Islet precursor cell (in vitro differentiated cells): ENCODE data around the gene HP1BP3.
A peak's percentile ranks its signal among the peaks of the same experiment; 100 is the strongest.

Experiments used
- DNase-seq: peaks from one replicate; pipeline ENCODE4 v3.0.0-alpha.2; 2018

The HP1BP3 gene

DNA sequence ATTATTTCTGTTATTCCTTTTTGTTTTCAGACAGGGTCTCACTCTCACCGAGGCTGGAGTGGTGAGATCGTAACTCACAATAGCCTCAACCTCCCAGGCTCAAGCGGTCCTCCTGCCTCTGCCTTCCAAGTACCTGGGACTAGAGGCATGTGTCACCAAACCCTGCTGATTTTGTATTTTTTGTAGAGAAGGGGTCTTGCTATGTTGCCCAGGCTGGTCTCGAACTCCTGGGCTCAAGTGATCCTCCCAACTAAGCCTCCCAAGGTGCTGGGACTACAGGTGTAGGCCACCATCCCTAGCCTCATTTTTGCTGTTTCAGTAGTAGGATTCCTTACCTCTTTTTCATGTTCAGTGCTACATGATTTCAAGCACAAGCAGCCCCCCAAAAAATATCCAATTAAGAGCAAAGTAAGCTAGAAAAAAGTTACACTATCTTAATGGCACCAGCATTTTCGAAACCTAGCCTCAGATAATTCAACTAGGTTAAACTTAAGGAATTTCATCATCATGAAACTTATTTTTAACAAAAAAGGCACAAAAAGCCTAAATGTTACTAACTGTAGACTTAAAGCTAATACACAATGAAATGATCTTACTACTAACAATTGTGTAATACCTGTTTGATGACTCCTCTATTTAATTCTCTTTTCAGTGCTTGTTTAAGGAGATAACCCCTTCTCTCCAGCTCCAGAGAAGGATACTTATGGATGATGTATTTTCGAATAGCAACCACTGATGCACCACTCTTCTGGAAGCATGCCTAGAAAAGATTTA lies 16.6 kb downstream of the HP1BP3 start:
- no peak for DNase-seq

DNA sequence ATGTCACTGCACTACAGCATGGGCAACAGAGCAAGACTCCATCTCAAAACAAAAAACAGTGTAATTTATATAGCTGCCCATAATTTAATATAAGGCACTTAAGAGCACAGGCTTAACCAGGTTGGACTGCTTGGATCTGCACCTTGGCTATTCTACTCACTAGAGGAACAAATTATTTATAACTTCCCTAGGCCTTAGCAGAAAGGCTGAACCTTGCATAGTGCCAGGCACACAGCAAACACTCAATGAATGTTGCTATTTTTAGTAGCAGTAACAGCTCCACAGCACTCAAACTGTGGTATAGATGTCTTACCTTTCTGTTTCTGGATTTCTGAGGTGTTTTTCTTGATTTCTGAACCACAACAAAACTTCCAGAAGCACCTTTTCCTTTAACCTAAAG lies 19.8 kb downstream of the HP1BP3 start:
- DNase-seq, result no peak

DNA sequence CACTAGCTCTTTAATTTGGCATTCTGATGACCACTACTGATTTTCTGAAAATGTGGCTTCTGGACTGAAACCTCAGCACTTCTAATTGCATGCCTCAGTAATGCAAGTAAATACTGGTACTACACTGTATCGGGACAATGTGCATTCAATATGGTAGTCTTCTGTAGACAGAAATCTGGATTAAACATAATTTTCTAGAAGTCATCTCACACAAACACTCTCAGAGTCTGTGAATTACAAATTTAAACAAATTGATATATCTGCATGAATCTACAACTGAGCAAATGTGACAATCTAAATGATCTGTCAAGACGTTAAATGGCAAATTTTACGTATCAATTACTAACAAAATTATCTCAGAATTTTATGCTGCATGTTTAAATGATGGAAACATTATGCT lies 23.7 kb downstream of the HP1BP3 start:
- no peak for DNase-seq

DNA sequence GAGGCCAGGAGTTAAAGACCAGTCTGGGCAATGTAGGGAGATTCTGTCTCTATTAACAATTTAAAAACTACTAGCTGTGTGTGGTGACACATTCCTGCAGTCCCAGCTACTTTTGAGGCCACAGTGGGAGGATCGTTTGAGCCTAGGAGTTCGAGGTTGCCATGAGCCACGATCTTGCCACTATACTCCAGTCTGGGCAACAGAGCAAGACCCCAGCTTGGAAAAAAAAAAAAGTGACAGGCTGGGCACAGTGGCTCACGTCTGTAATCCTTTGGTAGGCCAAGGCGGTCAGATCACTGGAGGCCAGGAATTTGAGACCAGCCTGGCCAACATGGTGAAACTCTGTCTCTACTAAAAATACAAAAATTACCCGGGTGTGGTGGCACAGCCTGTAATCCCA lies 26.8 kb downstream of the HP1BP3 start:
- DNase-seq, result no peak

DNA sequence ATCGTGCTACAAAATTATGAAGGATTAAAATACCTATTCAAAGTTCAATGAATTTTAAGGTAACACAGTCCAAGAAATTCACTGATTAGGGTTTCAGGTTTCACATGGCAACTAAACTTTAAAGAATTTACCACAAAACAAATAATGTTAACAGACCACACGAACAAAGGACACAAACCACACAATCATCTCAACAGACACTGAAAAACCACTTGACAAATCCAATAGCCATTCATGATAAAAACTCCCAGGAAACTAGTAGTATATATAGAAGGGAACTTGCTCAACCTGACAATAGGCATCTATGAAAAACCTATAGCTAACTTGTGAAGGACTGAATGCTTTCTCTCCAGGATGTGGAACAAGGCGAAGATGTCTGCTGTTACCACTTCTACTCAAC lies 33.5 kb downstream of the HP1BP3 start:
- no peak for DNase-seq

DNA sequence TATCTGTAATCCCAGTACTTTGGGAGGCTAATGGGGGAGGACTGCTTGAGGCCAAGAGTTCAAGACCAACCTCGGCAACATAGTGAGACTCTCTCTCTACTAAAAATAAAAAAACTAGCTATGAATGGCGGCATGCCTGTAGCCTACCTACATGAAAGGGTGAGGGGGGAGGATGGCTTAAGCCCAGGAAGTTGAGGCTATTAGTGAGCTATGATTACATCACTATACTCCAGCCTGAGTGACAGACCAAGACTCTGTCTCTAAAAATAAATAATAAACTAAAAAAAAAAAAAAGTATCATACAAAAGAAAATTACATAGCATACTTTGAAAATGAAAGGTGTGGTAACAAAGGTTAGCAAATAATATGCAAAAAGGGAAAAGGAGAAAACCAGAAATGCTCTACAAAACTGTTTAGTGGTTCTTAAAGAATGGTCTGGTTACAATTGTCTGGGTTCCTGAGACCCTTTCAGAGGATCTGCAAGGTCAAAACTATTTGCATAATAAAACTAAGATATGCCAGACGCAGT lies 35.6 kb downstream of the HP1BP3 start:
- DNase-seq, result no peak

DNA sequence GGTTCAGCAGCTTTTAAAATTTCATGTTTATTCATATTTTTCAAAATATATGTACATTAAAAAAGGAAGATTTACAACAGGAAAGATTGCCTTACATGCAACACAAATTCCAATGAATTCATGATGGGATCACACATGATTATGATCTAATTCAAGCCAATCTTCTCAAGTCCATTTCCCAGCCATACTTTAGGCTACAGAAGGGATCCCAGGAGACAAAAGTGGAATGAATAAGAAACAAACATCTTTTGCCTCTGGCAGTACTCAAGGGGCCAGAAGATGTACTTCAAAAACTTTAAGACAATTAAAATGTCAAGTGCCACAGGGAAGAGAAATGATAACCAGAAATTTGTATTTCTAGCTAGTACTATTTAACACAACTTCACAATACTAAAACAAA lies 44.4 kb downstream of the HP1BP3 start:
- no peak for DNase-seq

DNA sequence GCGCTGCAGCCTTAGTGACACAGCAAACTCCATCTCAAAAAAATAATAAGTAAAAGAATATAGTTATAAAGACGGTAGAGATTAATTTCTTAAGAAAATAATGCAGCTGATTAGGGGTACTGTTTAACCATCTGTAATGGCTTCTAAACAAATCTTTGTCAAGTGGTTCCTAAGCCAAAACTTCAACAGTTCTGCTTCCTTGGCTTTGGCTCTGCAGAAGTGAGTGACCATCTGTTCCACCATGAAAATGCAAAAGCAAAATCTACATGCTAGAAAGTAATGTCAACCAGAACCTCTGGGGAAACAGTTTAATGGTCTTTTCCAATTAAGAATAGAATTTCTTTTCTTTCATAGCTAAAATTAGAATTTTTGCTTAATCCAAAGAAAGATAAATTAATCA lies 46.3 kb downstream of the HP1BP3 start:
- no peak for DNase-seq

DNA sequence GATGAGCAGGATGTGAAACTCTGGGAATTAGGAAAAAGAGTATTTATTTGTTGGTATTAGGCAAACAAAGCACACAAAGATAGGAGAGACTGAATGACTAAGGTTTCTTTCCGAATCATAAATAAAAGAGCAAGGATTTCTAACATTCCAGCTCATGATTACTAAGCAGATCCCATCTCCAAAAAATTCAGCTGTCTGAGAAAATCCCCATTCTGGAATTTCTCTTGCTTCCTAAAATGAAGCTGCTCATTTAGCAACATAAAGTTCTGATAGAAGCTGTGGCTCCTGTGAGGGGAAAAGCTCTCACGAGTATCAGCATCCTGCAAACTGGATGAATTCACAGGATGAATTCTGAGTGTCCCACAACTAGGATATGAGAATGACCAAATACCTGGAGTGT lies 47.9 kb downstream of the HP1BP3 start:
- no peak for DNase-seq

DNA sequence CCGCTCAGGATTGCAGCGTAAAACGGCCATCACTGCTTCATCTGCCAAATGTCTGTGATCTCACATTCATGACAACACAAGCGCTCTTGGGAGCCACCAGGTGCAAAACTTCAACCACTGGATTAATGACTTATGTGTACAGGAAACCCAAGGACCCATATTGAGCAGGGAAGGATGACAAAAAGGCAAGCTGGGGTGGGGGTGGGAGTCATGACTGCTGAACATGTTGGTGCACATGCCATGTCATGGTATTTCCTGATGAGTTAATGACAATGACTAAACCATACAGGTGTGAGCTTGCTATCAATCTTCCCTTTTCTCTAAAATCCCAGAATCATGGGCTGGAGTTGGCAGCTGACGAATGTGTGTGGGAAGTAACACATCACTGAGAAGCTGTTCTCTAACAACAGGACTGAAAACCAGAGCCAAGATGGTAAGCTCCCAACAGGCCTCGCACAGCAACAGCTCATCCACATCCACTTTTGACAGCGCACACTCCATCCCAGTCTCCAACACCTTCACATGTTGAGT lies 51.5 kb downstream of the HP1BP3 start:
- no peak for DNase-seq

DNA sequence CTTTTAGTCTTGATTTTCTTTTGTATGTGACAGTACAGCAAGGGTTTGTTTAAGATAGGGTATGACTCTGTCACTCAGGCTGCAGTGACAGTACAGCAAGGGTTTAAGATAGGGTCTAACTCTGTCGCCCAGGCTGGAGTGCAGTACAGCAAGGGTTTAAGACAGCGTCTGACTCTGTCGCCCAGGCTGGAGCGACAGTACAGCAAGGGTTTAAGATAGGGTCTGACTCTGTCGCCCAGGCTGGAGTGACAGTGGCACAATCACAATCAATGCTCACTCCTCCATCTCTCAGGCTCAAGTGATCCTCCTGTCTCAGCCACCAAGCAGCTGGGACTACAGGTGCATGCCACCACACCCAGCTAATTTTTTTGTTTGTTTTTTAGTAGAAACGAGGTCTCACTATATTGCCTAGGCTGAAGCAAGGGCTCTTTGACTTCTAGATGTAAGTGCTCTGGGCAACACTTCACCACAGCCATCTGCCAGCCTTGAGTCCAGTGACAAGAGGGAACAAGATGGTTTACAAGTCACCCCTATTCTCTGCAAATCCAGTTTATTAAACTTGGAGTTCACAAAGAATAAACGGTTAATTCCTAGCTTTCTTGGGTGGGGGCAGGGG lies 53.6 kb downstream of the HP1BP3 start:
- DNase-seq, result no peak

DNA sequence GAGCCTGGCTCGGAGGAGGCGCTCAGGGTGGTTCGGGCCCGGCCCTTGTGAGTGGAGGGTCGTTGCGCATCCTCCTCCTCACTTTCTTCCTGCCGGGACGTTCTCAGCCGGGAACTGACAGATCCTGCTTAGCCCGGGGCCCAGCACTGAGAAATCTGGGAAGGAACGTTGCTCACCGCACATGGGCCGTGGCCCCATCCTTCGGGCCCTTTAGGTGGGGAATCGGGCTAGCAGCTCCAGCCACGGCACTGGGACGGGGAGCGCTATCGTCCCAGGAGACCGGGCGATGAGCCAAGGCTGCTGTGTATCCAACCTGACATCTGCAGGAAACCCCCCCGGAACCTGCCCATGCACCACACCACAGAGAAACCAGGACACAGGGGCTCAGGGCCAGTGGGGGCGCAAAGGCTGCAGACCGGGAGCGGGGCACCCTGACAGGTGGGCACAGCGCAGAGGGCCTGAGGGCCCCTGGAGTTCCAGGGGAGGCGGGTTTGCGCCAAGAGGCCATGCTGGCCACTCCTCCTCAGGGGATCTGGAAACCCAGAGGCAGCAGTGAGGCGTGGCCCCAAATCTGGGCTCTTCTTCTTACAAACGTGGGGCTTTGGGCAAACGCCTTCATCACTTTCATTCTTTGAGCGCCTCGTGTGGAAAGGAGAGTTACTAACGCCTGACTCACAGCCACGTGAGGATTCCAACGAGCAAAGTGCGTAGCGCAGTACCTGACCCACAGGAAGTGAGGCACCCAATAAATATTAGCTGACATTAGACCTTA lies 54.3 kb downstream of the HP1BP3 start, which contains the start of gene SH2D5:
TSS of gene SH2D5 (minus strand) at position 116 of the 772 bp plus-strand sequence. CDS start 4,659 bp downstream, outside the sequence.
- DNase-seq, result peak; percentile 96

DNA sequence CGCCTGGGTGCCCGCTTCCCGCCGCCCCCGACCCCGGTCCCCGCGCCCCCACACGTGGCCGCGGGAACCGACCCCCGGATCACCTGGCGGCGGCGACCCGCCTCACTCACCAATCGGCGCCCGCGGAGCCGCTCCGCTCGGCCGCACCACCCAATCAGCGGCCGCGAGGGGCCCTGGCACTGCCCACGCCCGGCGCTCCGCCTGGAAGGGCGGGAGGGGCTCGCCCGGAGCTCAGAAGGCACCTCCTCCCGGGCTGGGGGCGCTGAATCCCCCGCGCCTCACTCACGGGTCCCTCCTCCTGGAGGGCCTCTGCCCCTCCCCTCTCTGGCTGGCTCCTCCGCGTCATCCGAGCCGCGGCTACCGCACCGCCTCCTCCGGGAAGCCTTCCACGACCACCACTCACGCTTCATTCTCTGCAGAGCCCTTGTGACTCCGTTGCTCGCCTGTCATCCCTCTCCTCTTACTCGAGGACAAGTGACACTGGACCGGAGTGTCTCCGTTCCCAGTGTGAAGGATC lies 55.0 kb downstream of the HP1BP3 start:
- DNase-seq, result peak; percentile 90

DNA sequence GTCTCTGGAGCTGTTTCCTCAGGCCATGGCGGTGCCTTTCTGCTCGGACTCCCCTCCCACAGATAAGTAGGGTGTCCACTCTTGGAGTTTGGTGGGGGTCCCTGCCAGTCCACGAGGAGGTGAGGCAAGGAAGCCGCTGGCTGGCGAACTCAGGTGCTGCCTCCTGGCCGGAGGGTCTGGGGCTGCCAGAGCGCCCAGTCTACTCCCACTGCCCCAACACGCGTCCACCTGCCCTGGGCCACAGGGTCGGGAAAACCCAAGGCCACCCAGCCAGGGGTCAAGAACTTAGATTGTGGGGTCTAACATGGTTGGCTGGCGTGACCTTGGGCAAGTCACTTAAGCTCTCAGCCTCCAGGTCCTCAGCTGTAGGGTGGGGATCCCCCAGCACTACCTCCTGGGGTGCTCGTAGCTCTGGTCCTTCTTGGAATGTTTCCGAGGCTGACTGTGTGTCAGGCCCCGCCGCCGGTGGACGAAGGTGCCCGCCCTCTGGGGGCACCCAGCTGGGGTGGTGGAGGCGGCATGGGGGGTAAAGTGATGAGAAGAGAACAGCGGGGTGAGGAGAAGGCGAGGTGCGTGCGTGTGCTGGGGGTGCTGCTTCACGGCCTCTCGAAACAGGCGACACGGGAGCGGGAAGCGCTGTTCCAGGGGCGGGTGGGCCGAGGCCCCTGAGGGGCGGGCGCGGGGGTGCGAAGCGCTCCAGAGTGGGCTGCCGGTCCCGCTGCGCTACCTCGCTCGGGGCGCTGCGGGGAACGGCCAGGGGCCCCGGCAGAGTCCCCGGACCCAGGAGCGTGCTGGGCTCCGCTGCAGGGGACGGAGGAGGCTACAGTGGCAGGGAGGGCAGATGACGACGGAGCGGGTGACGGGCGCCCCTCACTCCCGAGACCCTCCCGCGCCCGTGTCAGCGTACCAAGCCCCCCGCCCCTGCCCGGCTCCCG lies 55.8 kb downstream of the HP1BP3 start:
- peak; percentile 56 for DNase-seq

DNA sequence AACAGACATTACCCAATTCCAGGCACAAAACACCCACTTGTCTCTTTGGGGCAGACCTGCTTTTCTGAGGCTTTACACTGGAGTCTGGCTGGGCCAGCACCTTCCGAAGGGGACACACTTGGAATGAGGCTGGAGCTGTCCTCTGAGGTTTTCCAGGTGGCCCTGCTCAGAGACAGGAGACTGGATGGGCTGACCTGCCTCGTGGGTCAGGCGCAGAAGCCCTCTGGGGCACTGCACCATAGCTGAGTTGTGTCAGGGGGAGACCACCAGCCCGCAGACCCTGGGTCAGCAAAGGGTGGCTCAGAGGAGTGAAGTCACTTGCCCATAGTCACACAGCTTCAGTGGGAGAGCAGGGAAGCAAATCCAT lies 56.4 kb downstream of the HP1BP3 start:
- peak; percentile 57 for DNase-seq

DNA sequence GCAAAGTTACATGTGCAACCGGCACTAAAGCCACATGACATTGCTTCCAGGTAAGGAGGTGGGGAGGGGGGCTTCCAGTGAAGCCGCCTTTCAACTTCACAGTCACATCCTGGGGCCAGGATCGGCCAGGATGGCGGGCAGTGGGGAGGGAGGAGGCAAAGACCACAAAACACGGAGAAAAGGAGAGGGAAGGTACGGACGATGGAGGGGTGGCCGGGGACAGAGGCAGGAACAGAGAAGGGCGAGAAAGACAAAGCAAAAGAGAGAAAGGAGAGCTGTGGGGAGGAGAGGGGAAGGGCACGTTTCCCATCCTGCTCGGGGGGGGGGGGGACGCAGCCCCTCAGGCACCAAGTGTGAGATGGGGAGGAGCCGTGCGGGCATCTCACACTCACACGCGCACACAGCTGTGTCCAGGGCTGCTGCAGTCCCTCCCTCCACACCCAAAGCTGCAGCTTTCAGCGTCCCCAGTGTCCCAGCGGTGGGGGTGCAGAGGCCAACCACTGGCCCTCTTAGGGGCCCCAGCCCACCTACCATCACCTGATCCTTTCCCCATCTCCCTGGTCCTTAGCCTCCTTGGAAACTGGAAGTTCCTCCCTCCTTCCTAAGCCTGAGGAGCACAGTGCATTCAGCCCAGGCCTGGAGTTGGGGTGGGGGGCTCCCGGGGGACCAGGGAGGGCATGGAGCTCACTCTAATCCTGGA lies 57.0 kb downstream of the HP1BP3 start:
- peak; percentile 54 for DNase-seq

DNA sequence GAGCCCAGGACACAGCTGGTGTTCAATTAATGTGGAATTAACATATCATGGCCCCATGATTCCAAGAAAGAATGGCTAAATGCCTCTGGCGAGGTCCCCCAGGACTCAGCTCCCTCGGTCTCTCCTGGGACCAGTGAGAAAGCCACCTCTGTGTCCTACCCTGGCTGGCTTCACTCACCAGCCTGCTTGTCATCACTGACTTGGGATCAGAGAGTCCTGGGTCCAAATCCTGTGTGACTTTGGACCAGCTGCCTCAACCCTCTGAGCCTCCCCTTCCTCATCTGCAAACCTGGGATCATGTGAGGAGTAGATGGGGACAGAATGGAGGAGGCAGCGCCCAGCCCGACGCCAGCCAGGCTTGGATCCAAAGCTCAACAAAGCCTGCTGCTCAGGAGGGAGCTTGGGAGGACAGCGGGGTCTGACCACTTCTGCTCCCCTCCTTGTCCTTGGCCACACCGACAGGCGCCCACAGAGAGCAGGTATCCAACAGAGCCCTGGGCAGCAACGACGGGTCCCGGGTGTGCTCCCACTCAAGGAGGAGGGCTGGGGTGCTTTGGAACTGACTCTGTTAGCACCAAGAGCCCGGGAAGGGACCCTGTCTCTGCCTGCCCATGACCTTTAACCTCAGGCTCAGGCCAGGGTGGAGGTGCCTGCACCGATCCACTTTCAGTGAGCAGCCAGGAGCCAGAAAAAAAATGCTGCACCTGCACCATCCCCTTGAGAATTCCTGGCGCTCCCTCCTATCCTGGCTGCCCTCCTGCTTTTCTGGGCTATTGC lies 57.8 kb downstream of the HP1BP3 start:
- DNase-seq, result peak; percentile 51

DNA sequence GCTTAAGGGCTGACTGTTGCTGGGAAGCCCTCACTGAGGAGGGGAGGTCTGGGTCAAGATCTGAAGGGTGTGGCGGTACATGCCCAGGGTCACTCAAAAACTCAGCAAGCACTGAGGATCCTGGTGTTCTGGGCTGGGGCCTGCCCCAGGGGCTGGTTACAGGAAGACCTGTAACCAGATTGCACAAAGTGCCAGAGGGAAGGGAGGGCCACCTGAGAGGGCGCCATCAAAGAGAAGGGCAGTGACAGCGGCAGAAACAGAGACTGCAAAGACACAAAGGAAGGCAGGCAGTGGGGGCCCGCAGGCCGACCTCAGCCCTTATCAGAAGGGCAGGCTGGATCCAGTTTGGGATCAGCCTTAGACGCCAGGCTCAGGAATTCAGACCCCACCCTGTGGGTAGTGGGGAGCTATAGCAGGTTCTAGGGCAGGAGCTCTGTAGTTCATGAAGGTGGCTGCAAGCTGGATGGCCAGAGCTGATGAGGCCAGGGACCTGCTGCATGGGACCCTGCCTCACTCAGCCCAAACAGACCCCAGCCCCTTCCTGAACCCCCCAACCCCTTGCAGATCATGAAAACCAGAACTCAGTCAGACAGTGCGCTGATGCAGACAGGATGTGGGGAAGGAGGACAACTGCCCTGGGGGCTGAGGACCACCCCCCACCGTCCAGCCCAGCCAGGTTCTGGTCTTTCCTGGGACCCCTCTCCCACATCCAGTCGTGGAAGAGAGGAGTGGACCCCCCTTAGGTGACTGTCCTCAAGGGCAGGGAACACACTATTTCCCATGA lies 58.5 kb downstream of the HP1BP3 start:
- peak; percentile 60 for DNase-seq

DNA sequence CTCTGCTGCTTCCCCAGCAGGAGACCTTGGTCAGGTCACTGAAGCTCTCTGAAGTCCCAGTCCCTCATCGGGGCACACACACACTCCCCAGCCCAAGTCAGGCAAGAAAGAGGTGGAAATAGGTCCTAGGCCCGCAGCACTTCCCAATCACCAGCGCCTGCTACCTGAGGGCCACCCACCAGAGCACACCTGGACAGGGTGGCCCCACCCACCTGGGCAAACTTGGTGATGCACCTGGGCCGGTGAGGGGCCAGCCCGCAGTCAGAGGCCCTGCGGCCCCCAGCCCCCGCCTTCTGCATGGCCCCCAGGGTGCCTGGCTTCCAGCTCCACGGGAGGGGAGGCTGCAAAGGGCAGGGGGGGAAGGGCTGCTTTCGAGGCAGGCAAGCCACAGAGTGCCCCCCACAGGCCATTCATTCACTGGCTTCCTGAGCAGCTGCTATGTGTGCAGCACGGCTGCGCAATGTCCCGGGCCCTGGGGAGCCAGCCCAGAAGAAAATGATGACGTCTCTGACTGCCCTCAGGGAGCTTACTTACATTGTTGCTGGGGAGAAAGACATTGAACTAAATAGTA lies 59.3 kb downstream of the HP1BP3 start:
- DNase-seq, result peak; percentile 68
